Measurements from ENCODE around the gene ZRANB2.

The ZRANB2 gene

DNA sequence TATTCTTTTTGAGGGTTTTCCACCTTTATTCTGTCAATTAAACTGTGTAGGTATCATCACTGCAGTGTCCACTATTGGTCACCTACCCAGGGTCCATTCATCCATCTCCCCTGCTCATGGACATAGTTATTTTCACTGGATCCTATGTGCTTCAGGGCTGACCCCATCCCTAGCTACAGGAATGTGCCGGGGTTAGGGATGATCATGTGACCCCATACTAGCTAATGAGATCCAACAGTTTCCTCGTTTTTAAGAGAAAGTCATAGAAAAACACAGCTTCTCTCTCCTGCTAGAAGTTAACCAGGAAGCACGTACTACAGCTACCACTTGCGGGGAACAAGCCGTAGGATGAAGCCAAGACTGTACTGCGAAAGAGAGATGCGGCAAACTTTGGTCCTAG lies 52.8 kb downstream of the ZRANB2 start:
- DNase-seq: no peak

DNA sequence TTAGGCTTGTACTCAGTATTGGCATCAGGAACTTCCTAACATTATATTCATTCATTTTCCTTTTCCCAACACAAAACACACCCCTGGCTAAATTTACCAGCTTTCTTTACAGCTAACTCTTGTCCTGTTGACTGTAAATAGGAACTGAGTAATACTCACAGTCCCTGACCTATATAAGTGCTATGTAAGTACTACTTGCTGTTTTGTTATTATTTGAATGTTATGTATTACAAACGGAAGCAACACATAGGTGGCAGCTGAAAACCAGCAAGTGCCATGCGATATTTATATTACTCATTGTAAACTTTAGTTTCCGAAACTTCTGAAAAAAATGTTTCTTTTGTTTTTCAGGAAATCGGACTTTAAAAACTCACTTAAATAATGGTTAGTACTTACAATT lies 54.7 kb downstream of the ZRANB2 start:
- no peak for DNase-seq

DNA sequence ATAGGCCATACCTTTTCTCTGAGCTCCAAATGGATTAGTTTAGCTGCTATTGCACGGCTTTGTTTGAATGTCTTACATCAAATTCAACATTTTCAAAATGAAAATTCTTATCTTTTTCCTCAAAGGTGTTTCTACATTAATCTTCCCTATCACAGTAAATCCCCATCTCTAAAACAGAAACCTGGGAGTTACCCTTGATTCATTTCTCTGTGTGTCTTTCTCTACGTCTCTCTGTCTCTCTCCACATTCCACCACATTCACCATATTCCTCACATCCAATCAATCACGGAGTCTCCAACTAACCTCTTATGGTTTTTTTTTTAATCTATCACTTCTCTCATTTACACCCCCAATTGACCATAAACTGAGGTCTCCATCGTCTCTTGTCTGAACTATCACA lies 57.3 kb downstream of the ZRANB2 start:
- no peak for DNase-seq

DNA sequence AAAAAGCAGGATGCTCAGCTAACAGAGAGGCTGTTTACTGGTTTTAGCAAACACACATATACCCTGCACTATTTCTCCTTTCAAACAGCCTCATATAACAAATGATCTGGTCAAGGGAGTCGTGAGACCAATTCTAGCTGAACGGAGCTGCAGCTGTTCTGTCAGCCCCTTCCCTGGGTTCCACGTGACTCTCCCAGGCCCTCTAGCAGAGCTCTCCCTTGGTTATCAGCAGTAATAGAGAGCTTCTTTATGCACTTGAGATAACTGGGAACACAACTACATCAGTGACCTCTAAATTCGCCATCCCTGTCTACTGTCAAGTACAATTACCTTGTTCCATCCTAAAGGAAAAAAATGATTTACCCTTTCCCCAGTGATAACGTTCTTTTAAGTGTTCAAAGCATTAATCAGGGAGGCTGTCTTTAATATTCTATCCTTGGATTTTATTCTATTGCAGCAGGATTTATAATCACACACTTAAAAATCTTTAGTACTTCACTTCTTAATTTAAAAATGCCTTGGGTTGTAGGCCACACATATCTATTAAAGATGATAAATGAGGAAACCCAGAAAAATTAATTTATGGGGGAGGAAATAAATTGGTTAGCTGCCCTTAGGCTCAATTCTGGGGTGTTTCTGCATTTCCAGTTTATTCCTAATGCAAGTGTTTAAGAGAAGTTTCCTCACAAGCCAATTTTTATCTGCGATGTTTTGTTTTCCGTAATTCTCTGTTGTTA lies 61.4 kb downstream of the ZRANB2 start:
- DNase-seq: no peak

DNA sequence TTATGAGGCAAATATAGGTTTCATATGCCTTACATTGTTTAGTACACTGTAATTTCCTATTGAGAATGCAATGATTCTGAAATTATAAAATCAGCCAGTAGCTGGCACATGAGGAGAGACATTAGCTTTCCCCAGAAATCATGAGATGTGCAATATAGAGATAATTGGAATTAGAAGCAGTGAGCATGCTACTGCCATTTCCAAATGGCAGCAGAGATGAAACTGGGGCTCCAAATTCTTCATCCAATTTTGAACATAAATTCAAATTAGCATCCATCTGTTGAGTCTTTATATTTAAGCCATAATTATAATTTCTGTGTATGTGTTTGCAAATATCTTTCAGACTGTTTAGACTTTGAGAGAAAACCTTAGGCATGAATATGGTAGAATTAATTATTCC lies 62.0 kb downstream of the ZRANB2 start:
- no peak for DNase-seq

DNA sequence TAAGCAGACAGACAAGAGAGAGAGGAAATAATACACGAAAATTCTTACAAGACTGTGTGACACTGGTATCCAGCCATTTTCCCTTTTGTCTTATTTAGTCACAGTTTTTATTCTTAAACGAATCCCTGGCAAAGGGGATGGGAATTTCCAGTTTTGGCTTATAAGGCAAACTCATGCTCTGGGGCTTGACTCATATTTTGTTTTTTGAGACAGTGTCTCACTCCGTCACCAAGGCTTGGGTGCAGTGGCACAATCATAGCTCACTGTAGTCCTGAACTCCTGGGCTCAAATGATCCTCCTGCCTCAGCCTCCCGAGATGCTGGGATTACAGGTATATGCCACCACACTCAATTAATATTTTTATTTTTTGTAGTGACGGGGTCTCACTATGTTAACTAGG lies 65.1 kb downstream of the ZRANB2 start:
- DNase-seq: no peak

DNA sequence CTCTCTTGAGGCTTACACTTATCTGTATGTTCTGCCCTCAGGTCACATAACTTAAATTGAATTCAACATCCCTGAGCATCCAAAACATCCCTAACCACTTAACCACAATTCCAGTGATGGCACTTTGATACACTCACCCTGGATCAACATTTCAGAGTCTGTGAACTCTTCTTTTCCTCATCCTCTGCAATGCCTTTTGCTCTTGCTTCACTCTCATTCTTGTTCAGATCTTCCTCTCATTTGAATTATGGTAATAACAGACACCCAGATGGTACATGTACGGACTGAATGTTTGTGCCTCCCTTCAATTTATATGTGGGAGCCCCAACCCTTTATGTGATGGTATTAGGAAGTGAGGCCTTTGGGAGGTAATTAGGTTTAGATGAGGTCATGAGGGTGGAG lies 66.7 kb downstream of the ZRANB2 start:
- no peak for DNase-seq

Measured in activated CD4-positive, alpha-beta T cell treated with anti-CD3 and anti-CD28 coated beads for 48 hours (primary cell).